HepG2 (cell line): ENCODE measurements around the gene UBE4A. TPM values are rescaled to one million over a fixed set of nuclear protein-coding genes. Genes with fewer than 3 reads are reported as not detected.

Experiments used
- ASH2L ChIP-seq: fragments of 300-600, 200-600 bp; sonication (generic); IDR thresholded peaks from 2 replicates; pipeline ENCODE4 v1.7.0; 2017; ENCODE audit warnings: low read depth, mild to moderate bottlenecking, moderate library complexity, mixed read lengths, low read length; ENCODE audit not compliant: insufficient read length
- BRD4 ChIP-seq: sonication (generic); formaldehyde crosslinking; IDR thresholded peaks from 2 replicates; pipeline ENCODE4 v1.4.0; 2020; ENCODE audit warnings: missing genetic modification reagents
- MXI1 ChIP-seq: IDR thresholded peaks from 3 replicates; pipeline ENCODE4 v1.6.1; 2012; ENCODE audit warnings: low read depth, low read length, inconsistent platforms, borderline replicate concordance
- POLR2A ChIP-seq, 2 experiments: IDR thresholded peaks; 2 replicates each; pipeline ENCODE4 v1.6.1; 2011; ENCODE audit warnings: low read depth in 2 of 2, low read length in 2 of 2, mild to moderate bottlenecking in 1 of 2, moderate library complexity in 1 of 2; ENCODE audit not compliant: insufficient read depth in 1 of 2
- POLR2G ChIP-seq: fragments of 200-400 bp; formaldehyde crosslinking; IDR thresholded peaks from 2 replicates; pipeline ENCODE4 v1.6.1; 2018; ENCODE audit warnings: mild to moderate bottlenecking, low read depth, low read length, moderate library complexity
- PTBP1 ChIP-seq: fragments of 200-400 bp; formaldehyde crosslinking; IDR thresholded peaks from 2 replicates; pipeline ENCODE4 v1.6.1; 2018; ENCODE audit warnings: low read length, low read depth; ENCODE audit not compliant: poor library complexity, severe bottlenecking
- SIX1 ChIP-seq: sonication (generic); formaldehyde crosslinking; IDR thresholded peaks from 2 replicates; pipeline ENCODE4 v1.4.0; 2020; ENCODE audit warnings: missing genetic modification reagents, borderline replicate concordance
- SOX13 ChIP-seq, 3 experiments: fragments of 450-650 bp in 1 of 3; sonication (generic) in 1 of 3; formaldehyde crosslinking in 1 of 3; IDR thresholded peaks in 2 of 3; conservative IDR thresholded peaks in 1 of 3; 2 replicates each; pipeline versions ENCODE4 v1.5.0 to v1.6.1; 2016 to 2020; ENCODE audit warnings: antibody characterized with exemption in 1 of 3, mild to moderate bottlenecking in 1 of 3, missing compliant biosample characterization in 1 of 3, missing genetic modification reagents in 1 of 3, moderate library complexity in 1 of 3
- TGIF2 ChIP-seq: IDR thresholded peaks from 2 replicates; pipeline ENCODE4 v1.6.1; 2016; ENCODE audit warnings: control low read depth, missing compliant biosample characterization
- ZNF160 ChIP-seq: sonication (generic); formaldehyde crosslinking; IDR thresholded peaks from 2 replicates; pipeline ENCODE4 v1.8.0; 2022; ENCODE audit warnings: mild to moderate bottlenecking, inconsistent platforms, missing genetic modification reagents
- ZNF207 ChIP-seq: fragments of 450-650 bp; IDR thresholded peaks from 2 replicates; pipeline ENCODE4 v1.6.1; 2016; ENCODE audit warnings: antibody characterized with exemption, borderline replicate concordance
- ZNF383 ChIP-seq: sonication (generic); formaldehyde crosslinking; IDR thresholded peaks from 2 replicates; pipeline ENCODE4 v1.4.0; 2020; ENCODE audit warnings: missing genetic modification reagents, mild to moderate bottlenecking, borderline replicate concordance
- polyA plus RNA-seq, 8 experiments: library from polyadenylated mRNA; depleted of rRNA in 3 of 8; stranded (reverse) in 7 of 8; unstranded in 1 of 8; fragments of >200 nt; fragmentation: Illumina TruSeq in 4 of 8; extraction: Trizol in 4 of 8; gene quantifications; 2 replicates each; pipeline versions ENCODE4 v1.2.1 to v1.2.3, GENCODE V29; 2011 to 2016; ENCODE audit warnings: low read depth in 4 of 8, missing spikeins in 1 of 8, mixed read lengths in 1 of 8; ENCODE audit not compliant: insufficient read depth in 1 of 8
- total RNA-seq, 5 experiments: library from RNA; depleted of rRNA; stranded (reverse); fragments of >200 nt; fragmentation: Illumina TruSeq; extraction: Trizol; gene quantifications; 2 replicates each; pipeline ENCODE4 v1.2.3, GENCODE V29; 2016; ENCODE audit warnings: low read depth in 1 of 5
- TF ChIP-seq, protein P1 (sequence below): sonication (generic); formaldehyde crosslinking; IDR thresholded peaks from 2 replicates; pipeline ENCODE4 v1.5.1; 2020; ENCODE audit warnings: mild to moderate bottlenecking, missing genetic modification reagents, borderline replicate concordance
- TF ChIP-seq, protein P2 (sequence below): sonication (generic); formaldehyde crosslinking; IDR thresholded peaks from 2 replicates; pipeline ENCODE4 v1.4.0; 2020; ENCODE audit warnings: missing genetic modification reagents, low read depth, mild to moderate bottlenecking, borderline replicate concordance
- TF ChIP-seq, protein P3 (sequence below): sonication (generic); formaldehyde crosslinking; IDR thresholded peaks from 2 replicates; pipeline ENCODE4 v1.4.0; 2020; ENCODE audit warnings: missing genetic modification reagents, borderline replicate concordance
- TF ChIP-seq, protein P4 (sequence below): sonication (generic); formaldehyde crosslinking; IDR thresholded peaks from 2 replicates; pipeline ENCODE4 v1.5.0; 2020; ENCODE audit warnings: missing genetic modification reagents
- TF ChIP-seq, protein P5 (sequence below): sonication (generic); formaldehyde crosslinking; IDR thresholded peaks from 2 replicates; pipeline ENCODE4 v1.4.0; 2020; ENCODE audit warnings: missing genetic modification reagents, borderline replicate concordance

UBE4A gene
- total and polyA plus RNA-seq, 2 of the 13 experiments (the other 11 are each of a cell fraction or from before 2014, with no cell fraction given): 15.1 to 32.7 TPM

DNA sequence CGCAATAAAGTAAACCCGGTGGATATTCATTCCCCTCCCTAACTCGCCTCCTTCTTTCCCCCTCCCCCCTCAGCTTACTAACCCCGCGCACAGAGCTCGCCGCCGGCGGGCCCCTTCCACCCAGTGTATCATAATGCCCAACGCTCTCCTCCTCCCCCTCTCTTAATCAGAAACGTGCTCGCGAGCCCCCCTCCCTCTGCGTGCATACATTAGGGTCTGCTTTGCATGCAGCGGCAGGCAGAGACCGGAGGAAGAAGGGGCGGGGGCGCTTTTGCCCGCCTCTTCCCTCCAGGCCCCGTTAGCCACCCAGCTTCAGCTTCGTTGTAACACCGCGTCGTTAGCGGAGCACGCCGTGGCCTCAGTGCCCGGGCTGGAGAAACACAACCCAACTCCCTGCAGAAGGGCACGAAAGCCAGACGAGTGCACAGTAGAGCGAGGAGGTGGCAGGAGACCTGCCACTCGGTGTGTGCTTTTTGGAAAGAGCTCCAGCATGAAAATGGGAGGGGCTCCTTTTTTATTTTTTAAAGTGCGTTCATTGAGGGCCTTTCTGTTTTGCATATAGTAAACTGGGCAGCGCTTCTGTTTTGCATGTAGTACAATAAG, 76.0 kb downstream of the UBE4A start (continued):
- TF ChIP-seq BRD4 (CRISPR knock-in tag) (no peak), SIX1 (CRISPR knock-in tag) (no peak), ASH2L (no peak), POLR2A (IDR thresholded peaks at IDR 0.05; ENCODE audit: insufficient read depth in 1 of 2, low read depth in 2 of 2, low read length in 2 of 2) (peak; percentile 25 to 52; a peak in 2 of 4 replicates), POLR2G (peak; percentile 88), SOX13 (IDR thresholded peaks at IDR 0.05) (0 out of 2 replicates have a peak, but pooled peaks have one; percentile 30), SOX13 (CRISPR knock-in tag; conservative IDR thresholded peaks at IDR 0.05 in 1 of 2, IDR thresholded peaks at IDR 0.05 in 1 of 2) (no peak), MXI1 (no peak), ZNF160 (0 out of 2 replicates have a peak, but pooled peaks have one; percentile 6), ZNF207 (no peak), PTBP1 (no peak), ZNF383 (no peak), TGIF2 (CRISPR knock-in tag) (no peak)
- TF ChIP-seq, protein P1, sequence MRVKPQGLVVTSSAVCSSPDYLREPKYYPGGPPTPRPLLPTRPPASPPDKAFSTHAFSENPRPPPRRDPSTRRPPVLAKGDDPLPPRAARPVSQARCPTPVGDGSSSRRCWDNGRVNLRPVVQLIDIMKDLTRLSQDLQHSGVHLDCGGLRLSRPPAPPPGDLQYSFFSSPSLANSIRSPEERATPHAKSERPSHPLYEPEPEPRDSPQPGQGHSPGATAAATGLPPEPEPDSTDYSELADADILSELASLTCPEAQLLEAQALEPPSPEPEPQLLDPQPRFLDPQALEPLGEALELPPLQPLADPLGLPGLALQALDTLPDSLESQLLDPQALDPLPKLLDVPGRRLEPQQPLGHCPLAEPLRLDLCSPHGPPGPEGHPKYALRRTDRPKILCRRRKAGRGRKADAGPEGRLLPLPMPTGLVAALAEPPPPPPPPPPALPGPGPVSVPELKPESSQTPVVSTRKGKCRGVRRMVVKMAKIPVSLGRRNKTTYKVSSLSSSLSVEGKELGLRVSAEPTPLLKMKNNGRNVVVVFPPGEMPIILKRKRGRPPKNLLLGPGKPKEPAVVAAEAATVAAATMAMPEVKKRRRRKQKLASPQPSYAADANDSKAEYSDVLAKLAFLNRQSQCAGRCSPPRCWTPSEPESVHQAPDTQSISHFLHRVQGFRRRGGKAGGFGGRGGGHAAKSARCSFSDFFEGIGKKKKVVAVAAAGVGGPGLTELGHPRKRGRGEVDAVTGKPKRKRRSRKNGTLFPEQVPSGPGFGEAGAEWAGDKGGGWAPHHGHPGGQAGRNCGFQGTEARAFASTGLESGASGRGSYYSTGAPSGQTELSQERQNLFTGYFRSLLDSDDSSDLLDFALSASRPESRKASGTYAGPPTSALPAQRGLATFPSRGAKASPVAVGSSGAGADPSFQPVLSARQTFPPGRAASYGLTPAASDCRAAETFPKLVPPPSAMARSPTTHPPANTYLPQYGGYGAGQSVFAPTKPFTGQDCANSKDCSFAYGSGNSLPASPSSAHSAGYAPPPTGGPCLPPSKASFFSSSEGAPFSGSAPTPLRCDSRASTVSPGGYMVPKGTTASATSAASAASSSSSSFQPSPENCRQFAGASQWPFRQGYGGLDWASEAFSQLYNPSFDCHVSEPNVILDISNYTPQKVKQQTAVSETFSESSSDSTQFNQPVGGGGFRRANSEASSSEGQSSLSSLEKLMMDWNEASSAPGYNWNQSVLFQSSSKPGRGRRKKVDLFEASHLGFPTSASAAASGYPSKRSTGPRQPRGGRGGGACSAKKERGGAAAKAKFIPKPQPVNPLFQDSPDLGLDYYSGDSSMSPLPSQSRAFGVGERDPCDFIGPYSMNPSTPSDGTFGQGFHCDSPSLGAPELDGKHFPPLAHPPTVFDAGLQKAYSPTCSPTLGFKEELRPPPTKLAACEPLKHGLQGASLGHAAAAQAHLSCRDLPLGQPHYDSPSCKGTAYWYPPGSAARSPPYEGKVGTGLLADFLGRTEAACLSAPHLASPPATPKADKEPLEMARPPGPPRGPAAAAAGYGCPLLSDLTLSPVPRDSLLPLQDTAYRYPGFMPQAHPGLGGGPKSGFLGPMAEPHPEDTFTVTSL (CRISPR knock-in tag): no peak
- TF ChIP-seq, protein P2, sequence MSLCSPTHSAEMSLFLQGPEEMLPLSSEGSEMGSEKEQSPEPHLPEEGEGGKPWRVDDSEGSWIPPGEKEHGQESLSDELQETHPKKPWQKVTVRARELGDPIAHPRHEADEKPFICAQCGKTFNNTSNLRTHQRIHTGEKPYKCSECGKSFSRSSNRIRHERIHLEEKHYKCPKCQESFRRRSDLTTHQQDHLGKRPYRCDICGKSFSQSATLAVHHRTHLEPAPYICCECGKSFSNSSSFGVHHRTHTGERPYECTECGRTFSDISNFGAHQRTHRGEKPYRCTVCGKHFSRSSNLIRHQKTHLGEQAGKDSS (CRISPR knock-in tag): no peak
- TF ChIP-seq, protein P3, sequence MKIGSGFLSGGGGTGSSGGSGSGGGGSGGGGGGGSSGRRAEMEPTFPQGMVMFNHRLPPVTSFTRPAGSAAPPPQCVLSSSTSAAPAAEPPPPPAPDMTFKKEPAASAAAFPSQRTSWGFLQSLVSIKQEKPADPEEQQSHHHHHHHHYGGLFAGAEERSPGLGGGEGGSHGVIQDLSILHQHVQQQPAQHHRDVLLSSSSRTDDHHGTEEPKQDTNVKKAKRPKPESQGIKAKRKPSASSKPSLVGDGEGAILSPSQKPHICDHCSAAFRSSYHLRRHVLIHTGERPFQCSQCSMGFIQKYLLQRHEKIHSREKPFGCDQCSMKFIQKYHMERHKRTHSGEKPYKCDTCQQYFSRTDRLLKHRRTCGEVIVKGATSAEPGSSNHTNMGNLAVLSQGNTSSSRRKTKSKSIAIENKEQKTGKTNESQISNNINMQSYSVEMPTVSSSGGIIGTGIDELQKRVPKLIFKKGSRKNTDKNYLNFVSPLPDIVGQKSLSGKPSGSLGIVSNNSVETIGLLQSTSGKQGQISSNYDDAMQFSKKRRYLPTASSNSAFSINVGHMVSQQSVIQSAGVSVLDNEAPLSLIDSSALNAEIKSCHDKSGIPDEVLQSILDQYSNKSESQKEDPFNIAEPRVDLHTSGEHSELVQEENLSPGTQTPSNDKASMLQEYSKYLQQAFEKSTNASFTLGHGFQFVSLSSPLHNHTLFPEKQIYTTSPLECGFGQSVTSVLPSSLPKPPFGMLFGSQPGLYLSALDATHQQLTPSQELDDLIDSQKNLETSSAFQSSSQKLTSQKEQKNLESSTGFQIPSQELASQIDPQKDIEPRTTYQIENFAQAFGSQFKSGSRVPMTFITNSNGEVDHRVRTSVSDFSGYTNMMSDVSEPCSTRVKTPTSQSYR (CRISPR knock-in tag): peak; percentile 21; the same call in 1 of the 2 replicates
- TF ChIP-seq, protein P4, sequence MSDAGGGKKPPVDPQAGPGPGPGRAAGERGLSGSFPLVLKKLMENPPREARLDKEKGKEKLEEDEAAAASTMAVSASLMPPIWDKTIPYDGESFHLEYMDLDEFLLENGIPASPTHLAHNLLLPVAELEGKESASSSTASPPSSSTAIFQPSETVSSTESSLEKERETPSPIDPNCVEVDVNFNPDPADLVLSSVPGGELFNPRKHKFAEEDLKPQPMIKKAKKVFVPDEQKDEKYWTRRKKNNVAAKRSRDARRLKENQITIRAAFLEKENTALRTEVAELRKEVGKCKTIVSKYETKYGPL (CRISPR knock-in tag): no peak
- TF ChIP-seq, protein P5, sequence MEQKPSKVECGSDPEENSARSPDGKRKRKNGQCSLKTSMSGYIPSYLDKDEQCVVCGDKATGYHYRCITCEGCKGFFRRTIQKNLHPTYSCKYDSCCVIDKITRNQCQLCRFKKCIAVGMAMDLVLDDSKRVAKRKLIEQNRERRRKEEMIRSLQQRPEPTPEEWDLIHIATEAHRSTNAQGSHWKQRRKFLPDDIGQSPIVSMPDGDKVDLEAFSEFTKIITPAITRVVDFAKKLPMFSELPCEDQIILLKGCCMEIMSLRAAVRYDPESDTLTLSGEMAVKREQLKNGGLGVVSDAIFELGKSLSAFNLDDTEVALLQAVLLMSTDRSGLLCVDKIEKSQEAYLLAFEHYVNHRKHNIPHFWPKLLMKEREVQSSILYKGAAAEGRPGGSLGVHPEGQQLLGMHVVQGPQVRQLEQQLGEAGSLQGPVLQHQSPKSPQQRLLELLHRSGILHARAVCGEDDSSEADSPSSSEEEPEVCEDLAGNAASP (CRISPR knock-in tag): 0 out of 2 replicates have a peak, but pooled peaks have one; percentile 5
